ENCODE measurements around the gene SPATA18.
"Not testable (repeated sequence)": the region's sequence is repeated elsewhere in the genome, so short reads cannot be mapped to it uniquely, and the experiment has no call there.

SPATA18 gene

GRCh38 chr4:52071791-52072546 is 20.9 kb downstream of the SPATA18 start:
- Histone ChIP-seq H3K9ac (ENCODE audit: insufficient read length, low read depth) (no peak overlapping the region), H3K4me3 (ENCODE audit: insufficient read length, low read depth) (no peak overlapping the region), H3K4me1 (ENCODE audit: insufficient read depth, insufficient read length) (no peaks in the 10 kb centered on the region), H3K36me3 (ENCODE audit: insufficient read depth, insufficient read length, low read length) (no peaks in the 10 kb centered on the region), H3K9me3 (ENCODE audit: insufficient read depth, low read length) (no peaks in the 10 kb centered on the region), H3K27me3 (ENCODE audit: insufficient read depth, insufficient read length) (peaks cover 4% of the 10 kb centered on the region)
- no peak for TF ChIP-seq YY1 (IDR thresholded peaks at IDR 0.05; ENCODE audit: insufficient read depth, insufficient read length)
- no peak for TF ChIP-seq SUZ12 (IDR thresholded peaks at IDR 0.05; ENCODE audit: extremely low read depth, insufficient read depth, insufficient read length)
- TF ChIP-seq ZNF274 (IDR thresholded peaks at IDR 0.05; ENCODE audit: low read depth, low read length), result no peak
- no peak for DNase-seq (ENCODE audit: low read depth, low spot score)

- Histone ChIP-seq H3K27me3 (ENCODE audit: insufficient read depth, insufficient read length) (peaks cover 4% of the 10 kb centered on the region), H3K4me3 (ENCODE audit: insufficient read length, low read depth) (peak overlapping the region; percentile 12), H3K36me3 (ENCODE audit: insufficient read depth, insufficient read length, low read length) (no peaks in the 10 kb centered on the region), H3K9me3 (ENCODE audit: insufficient read depth, low read length) (no peaks in the 10 kb centered on the region), H3K4me1 (ENCODE audit: insufficient read depth, insufficient read length) (no peaks in the 10 kb centered on the region), H3K9ac (ENCODE audit: insufficient read length, low read depth) (no peak overlapping the region)
- TF ChIP-seq YY1 (IDR thresholded peaks at IDR 0.05; ENCODE audit: insufficient read depth, insufficient read length) (no peak), ZNF274 (IDR thresholded peaks at IDR 0.05; ENCODE audit: low read depth, low read length) (no peak), SUZ12 (IDR thresholded peaks at IDR 0.05; ENCODE audit: extremely low read depth, insufficient read depth, insufficient read length) (no peak)
- DNase-seq (ENCODE audit: low read depth, low spot score), result peak; percentile 16
Observed at GRCh38 chr4:52076731-52077130, 25.6 kb downstream of the SPATA18 start.

- Histone ChIP-seq H3K27me3 (ENCODE audit: insufficient read depth, insufficient read length) (peaks cover 4% of the 10 kb centered on the region), H3K4me3 (ENCODE audit: insufficient read length, low read depth) (no peak overlapping the region), H3K4me1 (ENCODE audit: insufficient read depth, insufficient read length) (no peaks in the 10 kb centered on the region), H3K36me3 (ENCODE audit: insufficient read depth, insufficient read length, low read length) (no peaks in the 10 kb centered on the region), H3K9ac (ENCODE audit: insufficient read length, low read depth) (no peak overlapping the region), H3K9me3 (ENCODE audit: insufficient read depth, low read length) (no peaks in the 10 kb centered on the region)
- no peak for DNase-seq (ENCODE audit: low read depth, low spot score)
- TF ChIP-seq YY1 (IDR thresholded peaks at IDR 0.05; ENCODE audit: insufficient read depth, insufficient read length) (no peak), ZNF274 (IDR thresholded peaks at IDR 0.05; ENCODE audit: low read depth, low read length) (no peak), SUZ12 (IDR thresholded peaks at IDR 0.05; ENCODE audit: extremely low read depth, insufficient read depth, insufficient read length) (no peak)
Observed at GRCh38 chr4:52079659-52080058, 28.6 kb downstream of the SPATA18 start.

GRCh38 chr4:52081216-52081615 is 30.1 kb downstream of the SPATA18 start:
- TF ChIP-seq SUZ12 (IDR thresholded peaks at IDR 0.05; ENCODE audit: extremely low read depth, insufficient read depth, insufficient read length) (no peak), YY1 (IDR thresholded peaks at IDR 0.05; ENCODE audit: insufficient read depth, insufficient read length) (no peak), ZNF274 (IDR thresholded peaks at IDR 0.05; ENCODE audit: low read depth, low read length) (no peak)
- peaks cover 4% of the 10 kb centered on the region for H3K27me3 ChIP-seq (ENCODE audit: insufficient read depth, insufficient read length)
- no peaks in the 10 kb centered on the region for H3K9me3 ChIP-seq (ENCODE audit: insufficient read depth, low read length)
- no peak overlapping the region for H3K4me3 ChIP-seq (ENCODE audit: insufficient read length, low read depth)
- H3K9ac ChIP-seq (ENCODE audit: insufficient read length, low read depth), result no peak overlapping the region
- no peak for DNase-seq (ENCODE audit: low read depth, low spot score)
- H3K36me3 ChIP-seq (ENCODE audit: insufficient read depth, insufficient read length, low read length), result no peaks in the 10 kb centered on the region
- no peaks in the 10 kb centered on the region for H3K4me1 ChIP-seq (ENCODE audit: insufficient read depth, insufficient read length)

- H3K36me3 ChIP-seq (ENCODE audit: insufficient read depth, insufficient read length, low read length); H3K9me3 ChIP-seq (ENCODE audit: insufficient read depth, low read length); H3K27me3 ChIP-seq (ENCODE audit: insufficient read depth, insufficient read length); H3K4me3 ChIP-seq (ENCODE audit: insufficient read length, low read depth); H3K9ac ChIP-seq (ENCODE audit: insufficient read length, low read depth); DNase-seq (ENCODE audit: low read depth, low spot score); H3K4me1 ChIP-seq (ENCODE audit: insufficient read depth, insufficient read length): not testable (repeated sequence)
Observed at GRCh38 chr4:52086425-52086824, 35.3 kb downstream of the SPATA18 start.

- H3K4me1 ChIP-seq (ENCODE audit: insufficient read depth, insufficient read length), result no peaks in the 10 kb centered on the region
Observed at GRCh38 chr4:52091801-52092200, 40.7 kb downstream of the SPATA18 start.

GRCh38 chr4:52093466-52093865 is 42.4 kb downstream of the SPATA18 start:
- no peak overlapping the region for H3K4me3 ChIP-seq (ENCODE audit: insufficient read length, low read depth)
- TF ChIP-seq SUZ12 (IDR thresholded peaks at IDR 0.05; ENCODE audit: extremely low read depth, insufficient read depth, insufficient read length) (no peak), ZNF274 (IDR thresholded peaks at IDR 0.05; ENCODE audit: low read depth, low read length) (no peak), YY1 (IDR thresholded peaks at IDR 0.05; ENCODE audit: insufficient read depth, insufficient read length) (no peak)
- DNase-seq (ENCODE audit: low read depth, low spot score), result no peak
- H3K27me3 ChIP-seq (ENCODE audit: insufficient read depth, insufficient read length), result no peaks in the 10 kb centered on the region
- no peak overlapping the region for H3K9ac ChIP-seq (ENCODE audit: insufficient read length, low read depth)
- H3K36me3 ChIP-seq (ENCODE audit: insufficient read depth, insufficient read length, low read length), result no peaks in the 10 kb centered on the region
- H3K9me3 ChIP-seq (ENCODE audit: insufficient read depth, low read length), result no peaks in the 10 kb centered on the region
- H3K4me1 ChIP-seq (ENCODE audit: insufficient read depth, insufficient read length), result no peaks in the 10 kb centered on the region

More at GRCh38 chr4:52091801-52092200, 40.7 kb downstream of the SPATA18 start:
- no peak for TF ChIP-seq YY1 (IDR thresholded peaks at IDR 0.05; ENCODE audit: insufficient read depth, insufficient read length)
- TF ChIP-seq SUZ12 (IDR thresholded peaks at IDR 0.05; ENCODE audit: extremely low read depth, insufficient read depth, insufficient read length), result no peak
- no peak for TF ChIP-seq ZNF274 (IDR thresholded peaks at IDR 0.05; ENCODE audit: low read depth, low read length)
- Histone ChIP-seq H3K9me3 (ENCODE audit: insufficient read depth, low read length) (no peaks in the 10 kb centered on the region), H3K36me3 (ENCODE audit: insufficient read depth, insufficient read length, low read length) (no peaks in the 10 kb centered on the region), H3K4me3 (ENCODE audit: insufficient read length, low read depth) (no peak overlapping the region), H3K27me3 (ENCODE audit: insufficient read depth, insufficient read length) (no peaks in the 10 kb centered on the region), H3K9ac (ENCODE audit: insufficient read length, low read depth) (no peak overlapping the region)
- no peak for DNase-seq (ENCODE audit: low read depth, low spot score)
